Esophagus muscularis mucosa (tissue), 3 donors: ENCODE measurements around the gene NHLRC4.

Source experiments
- POLR2AphosphoS5 ChIP-seq, 2 donors: sonication (generic); formaldehyde crosslinking; IDR thresholded peaks; one replicate each; pipeline ENCODE4 v1.6.1; 2017; ENCODE audit warnings: antibody characterized with exemption in 2 of 2
- TF ChIP-seq, protein P1 (sequence below), 3 experiments: fragments of 200-600 bp in 2 of 3; fragments of 450-650 bp in 1 of 3; sonication (generic) in 2 of 3; IDR thresholded peaks; one replicate each; pipeline ENCODE4 v1.5.1; 2017 to 2019; ENCODE audit warnings: antibody characterized with exemption in 3 of 3, mild to moderate bottlenecking in 2 of 3, moderate library complexity in 1 of 3

DNA sequence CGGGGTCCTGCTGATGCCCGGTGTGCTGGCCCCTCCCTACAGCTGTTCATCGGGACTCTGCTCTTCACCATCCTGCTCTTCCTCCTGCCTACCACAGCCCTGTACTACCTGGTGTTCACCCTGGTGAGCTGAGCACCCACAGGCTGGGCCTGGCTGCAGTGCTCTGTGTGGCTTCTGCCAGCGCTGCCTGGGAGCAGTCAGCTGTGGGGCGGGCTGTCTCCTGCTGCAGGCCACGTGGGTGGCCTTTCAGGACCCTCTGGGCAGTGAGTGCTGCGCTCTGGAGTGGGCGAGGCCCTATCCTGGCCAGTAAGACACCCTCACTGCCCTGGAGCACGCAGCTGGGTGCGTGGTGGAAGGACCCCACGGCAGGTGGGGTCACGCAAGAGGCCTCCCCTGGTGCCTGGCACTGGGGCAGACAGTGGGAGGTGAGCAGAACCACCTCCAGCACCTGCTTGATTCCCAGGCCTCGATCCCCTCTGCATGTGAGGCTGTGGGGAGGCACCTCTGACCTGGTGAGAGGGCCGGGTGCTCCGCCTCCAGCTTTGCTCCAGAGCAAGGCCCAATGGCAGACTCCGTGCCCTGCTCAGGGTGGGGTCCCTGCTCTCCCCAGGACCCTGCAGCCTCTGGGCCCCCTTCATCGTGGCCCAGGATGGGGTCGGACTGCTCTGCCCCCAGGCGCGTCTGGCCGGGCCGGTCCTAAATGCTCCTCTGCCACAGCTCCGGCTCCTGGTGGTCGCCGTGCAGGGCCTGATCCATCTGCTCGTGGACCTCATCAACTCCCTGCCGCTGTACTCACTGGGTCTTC lies 13.5 kb downstream of the NHLRC4 start:
- TF ChIP-seq, protein P1, sequence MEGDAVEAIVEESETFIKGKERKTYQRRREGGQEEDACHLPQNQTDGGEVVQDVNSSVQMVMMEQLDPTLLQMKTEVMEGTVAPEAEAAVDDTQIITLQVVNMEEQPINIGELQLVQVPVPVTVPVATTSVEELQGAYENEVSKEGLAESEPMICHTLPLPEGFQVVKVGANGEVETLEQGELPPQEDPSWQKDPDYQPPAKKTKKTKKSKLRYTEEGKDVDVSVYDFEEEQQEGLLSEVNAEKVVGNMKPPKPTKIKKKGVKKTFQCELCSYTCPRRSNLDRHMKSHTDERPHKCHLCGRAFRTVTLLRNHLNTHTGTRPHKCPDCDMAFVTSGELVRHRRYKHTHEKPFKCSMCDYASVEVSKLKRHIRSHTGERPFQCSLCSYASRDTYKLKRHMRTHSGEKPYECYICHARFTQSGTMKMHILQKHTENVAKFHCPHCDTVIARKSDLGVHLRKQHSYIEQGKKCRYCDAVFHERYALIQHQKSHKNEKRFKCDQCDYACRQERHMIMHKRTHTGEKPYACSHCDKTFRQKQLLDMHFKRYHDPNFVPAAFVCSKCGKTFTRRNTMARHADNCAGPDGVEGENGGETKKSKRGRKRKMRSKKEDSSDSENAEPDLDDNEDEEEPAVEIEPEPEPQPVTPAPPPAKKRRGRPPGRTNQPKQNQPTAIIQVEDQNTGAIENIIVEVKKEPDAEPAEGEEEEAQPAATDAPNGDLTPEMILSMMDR (IDR thresholded peaks at IDR 0.05): no peak
- TF ChIP-seq POLR2AphosphoS5 (IDR thresholded peaks at IDR 0.05): no peak
